GM19193 (cell line): ENCODE data around the gene CDCA3.

ENCODE experiments used
- POLR2A ChIP-seq: IDR thresholded peaks from 4 replicates; pipeline ENCODE4 v1.6.1; 2011; ENCODE audit not compliant: insufficient read depth, insufficient read length; ENCODE audit errors: extremely low read depth

Gene CDCA3

GRCh38 chr12:6872073-6873048 is 21.3 kb upstream of the CDCA3 start:
- peak; percentile 45 for TF ChIP-seq POLR2A

DNA sequence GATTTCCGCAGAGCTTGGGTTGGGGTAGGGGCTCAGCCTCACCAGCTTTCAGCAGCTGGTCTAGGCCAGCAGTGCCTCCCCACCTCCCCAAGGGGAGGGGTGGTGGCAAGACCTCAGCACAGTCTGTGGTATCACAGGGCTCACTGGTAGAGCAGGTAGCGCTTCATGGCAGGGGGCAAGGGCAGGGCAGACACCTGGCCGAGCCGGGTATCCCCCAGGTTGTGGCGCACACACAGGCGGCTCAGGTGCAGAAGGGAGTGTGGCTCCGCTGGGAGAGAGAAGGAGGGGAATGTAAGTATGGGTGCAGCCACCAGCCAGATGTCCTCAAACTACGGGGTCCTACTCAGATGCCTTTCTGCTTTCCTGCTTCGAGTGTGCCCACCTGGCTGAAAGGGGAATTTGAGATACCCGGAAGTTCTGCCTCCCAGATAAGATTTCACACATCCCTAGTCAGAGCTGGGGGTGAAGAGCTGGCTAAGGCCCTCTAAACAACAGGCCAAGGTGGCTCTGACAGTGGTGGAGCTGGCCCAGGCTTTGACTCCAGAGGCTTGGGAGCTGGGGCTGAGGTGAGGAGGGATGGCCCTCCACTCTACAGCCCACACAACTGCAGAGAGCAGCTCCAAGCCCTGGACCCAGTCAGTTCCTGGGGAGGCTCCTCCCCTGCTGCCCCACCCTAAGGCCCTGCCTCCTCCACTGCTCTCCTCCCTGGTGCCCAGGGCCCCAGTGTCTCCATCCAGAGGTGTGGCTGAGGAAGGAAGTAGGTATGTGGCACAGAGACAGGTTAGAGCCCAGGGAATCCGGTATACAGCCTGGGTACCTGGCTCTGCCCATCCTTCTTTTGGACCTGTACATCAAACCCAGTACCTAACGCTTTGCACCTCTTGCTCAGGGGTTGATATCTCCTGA is 20.2 kb upstream of the CDCA3 start:
- peak; percentile 16 for TF ChIP-seq POLR2A

- peak; percentile 29 for TF ChIP-seq POLR2A
These were observed 18.2 kb upstream of the CDCA3 start for GRCh38 chr12:6869049-6870021.

- no peak for TF ChIP-seq POLR2A
These were observed 17.3 kb upstream of the CDCA3 start for GRCh38 chr12:6868211-6869048.

GRCh38 chr12:6867413-6868210 is 16.5 kb upstream of the CDCA3 start, which contains the start of gene TPI1:
Gene TPI1, plus strand, starts transcription at chr12:6867531. Its CDS starts 36 bp downstream, at chr12:6867567.
- TF ChIP-seq POLR2A: peak; percentile 99

- TF ChIP-seq POLR2A: no peak
These were observed 15.9 kb upstream of the CDCA3 start for GRCh38 chr12:6866920-6867412.

GRCh38 chr12:6866163-6866919 is 15.3 kb upstream of the CDCA3 start:
- no peak for TF ChIP-seq POLR2A

GRCh38 chr12:6863586-6864321 is 12.7 kb upstream of the CDCA3 start:
- no peak for TF ChIP-seq POLR2A

DNA sequence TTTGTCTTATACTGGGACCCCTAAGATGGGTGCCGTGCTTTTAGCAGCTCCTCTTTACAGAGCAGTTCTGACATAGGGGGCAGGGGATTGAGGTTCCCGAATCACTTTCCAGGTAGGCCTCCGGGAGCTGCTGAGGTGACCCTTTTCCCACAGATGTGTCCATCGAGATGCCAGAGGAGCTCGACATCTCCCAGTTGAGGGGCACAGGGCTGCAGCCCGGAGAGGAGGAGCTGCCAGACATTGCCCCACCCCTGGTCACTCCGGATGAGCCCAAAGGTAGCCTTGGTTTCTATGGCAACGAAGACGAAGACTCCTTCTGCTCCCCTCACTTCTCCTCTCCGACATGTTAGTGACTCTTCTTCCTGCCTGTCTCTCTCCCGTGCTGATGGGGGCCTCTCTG is 11.9 kb upstream of the CDCA3 start:
- no peak for TF ChIP-seq POLR2A

DNA sequence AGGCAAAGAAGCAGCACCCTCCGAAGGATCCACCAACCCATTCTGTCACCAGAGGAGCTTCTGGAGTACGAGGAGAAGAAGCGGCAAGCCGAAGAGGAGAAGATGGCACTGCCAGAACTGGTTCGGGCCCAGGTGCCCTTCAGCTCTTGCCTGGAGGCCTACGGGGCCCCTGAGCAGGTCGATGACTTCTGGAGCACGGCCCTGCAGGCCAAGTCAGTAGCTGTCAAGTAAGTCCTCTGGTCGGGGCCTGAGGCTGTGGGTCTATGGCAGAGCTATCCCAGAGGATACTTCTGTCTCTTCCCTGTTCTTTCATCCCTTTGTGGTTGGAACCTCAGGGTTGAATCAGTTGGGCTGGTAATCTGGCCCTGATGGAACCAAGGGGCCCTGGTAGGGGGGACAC is 10.3 kb upstream of the CDCA3 start:
- no peak for TF ChIP-seq POLR2A

- no peak for TF ChIP-seq POLR2A
These were observed 9.9 kb upstream of the CDCA3 start for GRCh38 chr12:6860942-6861341.

DNA sequence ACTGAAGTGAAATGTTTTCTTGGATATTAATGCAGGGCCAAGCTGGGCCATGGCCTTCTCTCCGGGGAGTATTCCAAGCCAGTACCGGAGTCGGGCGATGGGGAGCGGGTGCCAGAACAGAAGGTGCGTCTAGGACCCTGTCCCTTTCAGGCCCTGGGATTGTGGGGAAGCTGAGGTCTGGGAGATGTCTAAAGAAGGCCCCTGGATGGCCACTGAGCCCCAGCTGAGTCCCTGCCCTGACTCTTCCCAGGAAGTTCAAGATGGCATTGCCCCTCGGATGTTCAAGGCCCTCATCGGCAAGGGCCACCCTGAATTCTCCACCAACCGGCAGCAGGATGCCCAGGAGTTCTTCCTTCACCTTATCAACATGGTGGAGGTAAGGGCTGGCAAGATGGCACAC is 9.0 kb upstream of the CDCA3 start:
- TF ChIP-seq POLR2A: no peak

DNA sequence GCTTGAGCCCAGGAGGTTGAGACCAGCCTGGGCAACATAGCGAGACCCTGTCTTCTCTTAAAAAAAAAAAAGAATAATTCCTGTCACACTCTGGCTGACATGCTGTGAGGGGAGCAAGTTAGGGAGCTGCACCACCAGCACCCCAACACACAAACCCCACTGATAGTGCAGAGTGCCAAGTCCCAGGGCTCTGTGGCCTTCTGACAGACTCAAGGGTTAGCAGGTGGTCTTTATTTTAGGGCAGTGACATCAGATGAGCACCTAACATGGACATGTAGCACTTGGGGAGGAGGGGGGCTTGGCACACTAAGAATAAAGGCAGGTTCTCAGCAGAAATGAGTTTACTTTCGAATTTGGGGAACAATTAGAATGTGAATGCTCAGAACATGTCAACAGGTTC is 7.7 kb upstream of the CDCA3 start:
- TF ChIP-seq POLR2A: no peak
